K562 (cell line): ENCODE results near the gene CXCL5. TPM values are rescaled to one million over a fixed set of nuclear protein-coding genes. Genes with fewer than 3 reads are reported as not detected.

Experiments
- ATAC-seq: fragments of 200-7000 bp; cut with Tn5 transposase; 3 replicates; pipeline ENCODE4 v1.9.1; 2020; ENCODE audit warnings: moderate library complexity
- BruUV-seq: library from RNA; stranded (reverse); fragments of 400-500 nt; replicated peaks from 2 replicates; lab custom pipeline; 2021; lab: Mats Ljungman, UMichigan
- CTCF ChIA-PET: fragments of 300-600 bp; formaldehyde crosslinking; extraction: SDS; loops from one replicate; lab custom pipeline; 2021; ENCODE audit warnings: low intra/inter-chr PET ratio; lab: Yijun Ruan, JAX
- POLR2A ChIA-PET: fragments of 300-600, 350-650 bp; sonication (Branson Sonifier 250); formaldehyde crosslinking; extraction: SDS; loops from one replicate; lab custom pipeline; 2021; ENCODE audit warnings: antibody characterized with exemption, inconsistent platforms; lab: Yijun Ruan, JAX
- DNase-seq, 4 experiments: peaks; one replicate each; pipeline versions ENCODE4 v3.0.0 to v3.0.0-alpha.2; 2011 to 2018; ENCODE audit warnings: low spot score in 3 of 4, mixed read lengths in 3 of 4; ENCODE audit errors: extremely low read depth in 1 of 4
- FAIRE-seq: peaks from 2 replicates; lab custom pipeline; 2011; peaks lifted over from hg19 to GRCh38; lab: Jason Lieb, UNC
- H2AFZ ChIP-seq: 2 replicates; pipeline ENCODE4 v1.6.0; 2011; ENCODE audit warnings: low read depth, low read length, control low read depth, inconsistent platforms
- H3K27ac ChIP-seq: fragments of 200-600 bp; 3 replicates; pipeline ENCODE4 v1.8.0; 2011; ENCODE audit warnings: low read depth, mild to moderate bottlenecking, control low read depth, inconsistent platforms, low read length, moderate library complexity, mixed read lengths; ENCODE audit errors: extremely low read depth
- H3K27me3 ChIP-seq, 2 experiments: fragments of 300-600 bp in 1 of 2; 2 replicates in 1 of 2; 3 replicates in 1 of 2; pipeline versions ENCODE4 v1.6.0 to v1.8.0; 2011; ENCODE audit warnings: inconsistent platforms in 2 of 2, low read length in 2 of 2, mild to moderate bottlenecking in 1 of 2, mixed read lengths in 1 of 2, moderate library complexity in 1 of 2; ENCODE audit not compliant: control insufficient read depth in 2 of 2, insufficient read depth in 2 of 2
- H3K36me3 ChIP-seq: fragments of 300-600 bp; 3 replicates; pipeline ENCODE4 v1.8.0; 2011; ENCODE audit warnings: mild to moderate bottlenecking, low read length, inconsistent platforms; ENCODE audit not compliant: control insufficient read depth, insufficient read depth
- H3K4me1 ChIP-seq, 2 experiments: fragments of 200-600 bp in 1 of 2; replicated peaks in 1 of 2; 2 replicates in 1 of 2; 3 replicates in 1 of 2; pipeline versions ENCODE4 v1.5.1 to v1.8.0; 2011; ENCODE audit warnings: inconsistent platforms in 2 of 2, low read length in 2 of 2, mild to moderate bottlenecking in 1 of 2, mixed read lengths in 1 of 2, moderate library complexity in 1 of 2; ENCODE audit not compliant: control insufficient read depth in 2 of 2, insufficient read depth in 2 of 2
- H3K4me2 ChIP-seq: 2 replicates; pipeline ENCODE4 v1.6.1; 2011; ENCODE audit warnings: low read length, control low read depth, inconsistent platforms, mixed read lengths; ENCODE audit not compliant: insufficient read depth
- H3K4me3 ChIP-seq: fragments of 200-600 bp; sonication (generic), shearing (Covaris generic); 2 replicates; pipeline ENCODE4 v1.5.1; 2016; ENCODE audit warnings: control low read depth, inconsistent platforms
- H3K79me2 ChIP-seq: fragments of 200-600 bp; 3 replicates; pipeline ENCODE4 v1.8.0; 2011; ENCODE audit warnings: low read length, inconsistent platforms; ENCODE audit not compliant: control insufficient read depth, insufficient read depth
- H3K9ac ChIP-seq, 2 experiments: 2 replicates each; pipeline versions ENCODE4 v1.6.0 to v1.6.1; 2011; ENCODE audit warnings: low read depth in 2 of 2, low read length in 2 of 2, control low read depth in 1 of 2, inconsistent platforms in 1 of 2, mild to moderate bottlenecking in 1 of 2, mixed read lengths in 1 of 2; ENCODE audit not compliant: insufficient read depth in 1 of 2
- H3K9me1 ChIP-seq: one replicate; pipeline ENCODE4 v1.6.0; 2011; ENCODE audit warnings: inconsistent platforms, mild to moderate bottlenecking, low read length, moderate library complexity; ENCODE audit not compliant: control insufficient read depth, insufficient read depth
- H3K9me3 ChIP-seq: replicated peaks from 2 replicates; pipeline ENCODE4 v1.5.1; 2011; ENCODE audit warnings: low read depth, low read length, inconsistent platforms; ENCODE audit not compliant: control insufficient read depth, insufficient read depth
- H4K20me1 ChIP-seq: replicated peaks from 2 replicates; pipeline ENCODE4 v1.6.1; 2011; ENCODE audit warnings: low read length, inconsistent platforms, mixed read lengths; ENCODE audit not compliant: control insufficient read depth, insufficient read depth
- ETV5 ChIP-seq: sonication (generic); formaldehyde crosslinking; IDR thresholded peaks from 2 replicates; pipeline ENCODE4 v1.4.0; 2020; ENCODE audit warnings: low read depth, mild to moderate bottlenecking, missing genetic modification reagents
- KHSRP ChIP-seq: fragments of 450-650 bp; IDR thresholded peaks from 2 replicates; pipeline ENCODE4 v1.6.1; 2017
- MYBL2 ChIP-seq, 2 experiments: fragments of 450-650 bp in 1 of 2; sonication (generic) in 1 of 2; formaldehyde crosslinking in 1 of 2; IDR thresholded peaks; 2 replicates each; pipeline versions ENCODE4 v1.6.1 to v1.8.1; 2017 to 2022; ENCODE audit warnings: borderline replicate concordance in 1 of 2, inconsistent platforms in 1 of 2, low read depth in 1 of 2, mild to moderate bottlenecking in 1 of 2, missing genetic modification reagents in 1 of 2, moderate library complexity in 1 of 2
- PCBP2 ChIP-seq: fragments of 200-400 bp; formaldehyde crosslinking; IDR thresholded peaks from 2 replicates; pipeline ENCODE4 v1.6.1; 2018; ENCODE audit warnings: low read length, low read depth, mild to moderate bottlenecking, moderate library complexity; ENCODE audit not compliant: poor library complexity, severe bottlenecking
- POLR2H ChIP-seq: IDR thresholded peaks from 2 replicates; pipeline ENCODE4 v1.6.1; 2016; ENCODE audit warnings: missing genetic modification characterization, low read depth, mild to moderate bottlenecking, control low read depth, missing compliant biosample characterization, moderate library complexity
- PTRF ChIP-seq: fragments of 450-650 bp; IDR thresholded peaks from 2 replicates; pipeline ENCODE4 v1.6.1; 2016; ENCODE audit warnings: mild to moderate bottlenecking, missing genetic modification characterization, missing compliant biosample characterization
- TARDBP ChIP-seq: fragments of 450-650 bp; IDR thresholded peaks from 2 replicates; pipeline ENCODE4 v1.6.1; 2016
- TBP ChIP-seq: optimal IDR thresholded peaks from 2 replicates; pipeline ENCODE3; 2011; ENCODE audit warnings: low read depth, low read length, improper control_type of control experiment
- ZNF3 ChIP-seq: fragments of 250-450 bp; sonication (Bioruptor Pico); IDR thresholded peaks from 2 replicates; pipeline ENCODE4 v1.5.0; 2021; ENCODE audit warnings: mild to moderate bottlenecking, moderate library complexity
- ZNF324 ChIP-seq: fragments of 250-450 bp; sonication (Bioruptor Pico); IDR thresholded peaks from 2 replicates; pipeline ENCODE4 v1.4.0; 2020; ENCODE audit warnings: mild to moderate bottlenecking
- WGBS: fragments of 100-300 bp; shearing (Covaris generic); methylation state at CpG from one replicate; pipeline ENCODE4 v1.1.6; 2016; ENCODE audit warnings: low coverage, mixed read lengths; ENCODE audit not compliant: insufficient coverage; ENCODE audit errors: missing lambda C conversion rate; 5-methylcytosine and 5-hydroxymethylcytosine counted together
- in situ Hi-C: fragments of 300-500 bp; cut with MboI; formaldehyde crosslinking; loops from 4 replicates; pipeline ENCODE4 v1.15.0; 2018; ENCODE audit warnings: inconsistent platforms, mixed read lengths
- intact Hi-C: fragments of 100-400 bp; cut with micrococcal nuclease; formaldehyde crosslinking; loops from 2 replicates; pipeline ENCODE4 v1.14.2; 2022
- polyA plus RNA-seq, 8 experiments: library from polyadenylated mRNA; depleted of rRNA in 4 of 8; stranded (reverse) in 5 of 8; unstranded in 3 of 8; fragments of >200 nt; fragmentation: Nextera tagmentation in 2 of 8; fragmentation: Illumina TruSeq in 1 of 8; extraction: Ambion mirVana in 2 of 8; extraction: Trizol in 1 of 8; gene quantifications; 2 replicates each; pipeline versions ENCODE4 v1.2.1 to v1.2.3, GENCODE V29; 2011 to 2014; ENCODE audit warnings: inconsistent platforms in 1 of 8, missing spikeins in 1 of 8
- total RNA-seq, 7 experiments: library from RNA; depleted of rRNA in 6 of 7; stranded (reverse); fragments of >200 nt in 6 of 7; fragmentation: Illumina TruSeq in 2 of 7; extraction: Trizol in 2 of 7; gene quantifications; 2 replicates each; pipeline versions ENCODE4 v1.2.1 to v1.2.3, GENCODE V29; 2011 to 2021; ENCODE audit warnings: low replicate concordance in 1 of 7
- TF ChIP-seq, protein P1 (sequence below): fragments of 450-650 bp; formaldehyde crosslinking; IDR thresholded peaks from 2 replicates; pipeline ENCODE4 v1.4.0; 2020; ENCODE audit warnings: mild to moderate bottlenecking, moderate library complexity
- TF ChIP-seq, protein P2 (sequence below): fragments of 250-450 bp; sonication (Bioruptor Pico); IDR thresholded peaks from 2 replicates; pipeline ENCODE4 v1.4.0; 2020; ENCODE audit warnings: mild to moderate bottlenecking, moderate library complexity

Gene CXCL5
- total and polyA plus RNA-seq, 9 of the 15 experiments (the other 6 are each of a cell fraction or from before 2014, with no cell fraction given) = not detected

DNA sequence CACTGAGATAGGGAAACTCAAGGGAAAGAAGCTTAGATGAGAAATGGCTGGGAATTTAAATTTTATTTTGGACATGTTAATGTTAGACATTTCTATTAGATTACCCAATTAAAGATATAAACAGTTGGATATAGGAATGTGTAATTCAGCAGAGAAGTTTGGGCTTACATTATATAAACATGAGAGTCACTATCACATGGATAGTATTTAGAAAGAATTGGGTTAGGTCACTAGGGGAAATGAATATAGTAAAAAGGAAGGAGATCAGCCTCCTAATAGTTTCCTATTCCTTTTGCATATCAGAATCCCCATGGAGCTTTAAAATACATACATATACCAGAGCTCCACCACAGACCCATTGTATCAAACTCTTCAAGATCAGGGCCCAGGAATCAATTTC, 19.6 kb upstream of the CXCL5 start:
- Histone ChIP-seq H3K27me3 (no peaks in the 10 kb centered on the region), H3K9me3 (no peaks in the 10 kb centered on the region), H4K20me1 (no peaks in the 10 kb centered on the region), H3K9ac (no peak overlapping the region), H3K4me1 (no peaks in the 10 kb centered on the region; a peak in 1 of 5 replicates), H3K9me1 (no peaks in the 10 kb centered on the region), H3K36me3 (no peaks in the 10 kb centered on the region), H3K79me2 (no peaks in the 10 kb centered on the region), H3K4me2 (no peak overlapping the region), H3K4me3 (no peak overlapping the region), H3K27ac (no peak overlapping the region), H2AFZ (no peak overlapping the region)
- no TSS peak for BruUV-seq
- ChIA-PET POLR2A (no interaction called here), CTCF (no interaction called here)
- intact Hi-C loops = no loop called here
- ATAC-seq = no peak
- FAIRE-seq = no peak
- no peak for DNase-seq
- in situ Hi-C loops = no loop called here
- no peak for TF ChIP-seq PTRF (tag)
- TF ChIP-seq TARDBP = no peak
- no peak for TF ChIP-seq ZNF324 (CRISPR knock-in tag)

DNA sequence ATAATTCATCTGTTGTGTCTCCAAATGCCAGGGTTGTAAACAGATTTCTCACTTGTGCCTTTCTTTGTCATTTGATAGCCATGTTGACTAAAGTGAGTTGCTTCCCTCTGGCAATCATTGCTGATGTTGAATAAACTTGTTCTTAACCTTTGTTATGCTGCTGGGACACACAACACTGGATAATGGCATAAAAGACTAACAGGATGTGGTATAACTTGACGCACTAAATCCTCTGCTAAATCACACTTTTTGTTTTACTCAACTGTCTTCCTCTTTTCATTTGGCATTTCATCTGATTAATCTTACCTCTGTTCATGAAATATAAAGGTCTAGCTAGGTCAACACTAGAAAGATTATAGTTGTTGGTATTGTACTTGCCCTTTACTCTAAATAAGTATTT, 17.6 kb upstream of the CXCL5 start:
- no peak overlapping the region for H2AFZ ChIP-seq
- H3K27me3 ChIP-seq = no peaks in the 10 kb centered on the region
- H3K9me1 ChIP-seq = no peaks in the 10 kb centered on the region
- H3K36me3 ChIP-seq = no peaks in the 10 kb centered on the region
- no peak for ATAC-seq
- H3K9ac ChIP-seq = no peak overlapping the region
- intact Hi-C loops (no loop called here), in situ Hi-C loops (no loop called here)
- no TSS peak for BruUV-seq
- no peak overlapping the region for H3K4me2 ChIP-seq
- WGBS = 53% methylated on average over 1 of the region's 1 CpG
- H3K9me3 ChIP-seq = no peaks in the 10 kb centered on the region
- ChIA-PET CTCF (no interaction called here), POLR2A (interaction anchor here (0.9 to 1.1 kb wide), 2 partner anchors 9 to 23 kb away, joined by 3 to 4 read pairs; partner anchors contain the start of gene CXCL3)
- no peak for FAIRE-seq
- H3K79me2 ChIP-seq = no peaks in the 10 kb centered on the region
- no peaks in the 10 kb centered on the region for H4K20me1 ChIP-seq
- DNase-seq = no peak
- no peaks in the 10 kb centered on the region; a peak in 1 of 5 replicates for H3K4me1 ChIP-seq
- no peak overlapping the region for H3K4me3 ChIP-seq
- H3K27ac ChIP-seq = no peak overlapping the region
- no peak for TF ChIP-seq POLR2H (tag)
- no peak for TF ChIP-seq KHSRP
- no peak for TF ChIP-seq ZNF3 (CRISPR knock-in tag)
- no peak for TF ChIP-seq TBP
- no peak for TF ChIP-seq PCBP2
- TF ChIP-seq, protein P1, sequence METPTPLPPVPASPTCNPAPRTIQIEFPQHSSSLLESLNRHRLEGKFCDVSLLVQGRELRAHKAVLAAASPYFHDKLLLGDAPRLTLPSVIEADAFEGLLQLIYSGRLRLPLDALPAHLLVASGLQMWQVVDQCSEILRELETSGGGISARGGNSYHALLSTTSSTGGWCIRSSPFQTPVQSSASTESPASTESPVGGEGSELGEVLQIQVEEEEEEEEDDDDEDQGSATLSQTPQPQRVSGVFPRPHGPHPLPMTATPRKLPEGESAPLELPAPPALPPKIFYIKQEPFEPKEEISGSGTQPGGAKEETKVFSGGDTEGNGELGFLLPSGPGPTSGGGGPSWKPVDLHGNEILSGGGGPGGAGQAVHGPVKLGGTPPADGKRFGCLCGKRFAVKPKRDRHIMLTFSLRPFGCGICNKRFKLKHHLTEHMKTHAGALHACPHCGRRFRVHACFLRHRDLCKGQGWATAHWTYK (CRISPR knock-in tag) = no peak
- TF ChIP-seq MYBL2 (IDR thresholded peaks at IDR 0.05; ENCODE audit: low read depth) = no peak
- no peak for TF ChIP-seq MYBL2 (CRISPR knock-in tag; IDR thresholded peaks at IDR 0.05; ENCODE audit: borderline replicate concordance)
- no peak for TF ChIP-seq ETV5 (CRISPR knock-in tag)
- TF ChIP-seq, protein P2, sequence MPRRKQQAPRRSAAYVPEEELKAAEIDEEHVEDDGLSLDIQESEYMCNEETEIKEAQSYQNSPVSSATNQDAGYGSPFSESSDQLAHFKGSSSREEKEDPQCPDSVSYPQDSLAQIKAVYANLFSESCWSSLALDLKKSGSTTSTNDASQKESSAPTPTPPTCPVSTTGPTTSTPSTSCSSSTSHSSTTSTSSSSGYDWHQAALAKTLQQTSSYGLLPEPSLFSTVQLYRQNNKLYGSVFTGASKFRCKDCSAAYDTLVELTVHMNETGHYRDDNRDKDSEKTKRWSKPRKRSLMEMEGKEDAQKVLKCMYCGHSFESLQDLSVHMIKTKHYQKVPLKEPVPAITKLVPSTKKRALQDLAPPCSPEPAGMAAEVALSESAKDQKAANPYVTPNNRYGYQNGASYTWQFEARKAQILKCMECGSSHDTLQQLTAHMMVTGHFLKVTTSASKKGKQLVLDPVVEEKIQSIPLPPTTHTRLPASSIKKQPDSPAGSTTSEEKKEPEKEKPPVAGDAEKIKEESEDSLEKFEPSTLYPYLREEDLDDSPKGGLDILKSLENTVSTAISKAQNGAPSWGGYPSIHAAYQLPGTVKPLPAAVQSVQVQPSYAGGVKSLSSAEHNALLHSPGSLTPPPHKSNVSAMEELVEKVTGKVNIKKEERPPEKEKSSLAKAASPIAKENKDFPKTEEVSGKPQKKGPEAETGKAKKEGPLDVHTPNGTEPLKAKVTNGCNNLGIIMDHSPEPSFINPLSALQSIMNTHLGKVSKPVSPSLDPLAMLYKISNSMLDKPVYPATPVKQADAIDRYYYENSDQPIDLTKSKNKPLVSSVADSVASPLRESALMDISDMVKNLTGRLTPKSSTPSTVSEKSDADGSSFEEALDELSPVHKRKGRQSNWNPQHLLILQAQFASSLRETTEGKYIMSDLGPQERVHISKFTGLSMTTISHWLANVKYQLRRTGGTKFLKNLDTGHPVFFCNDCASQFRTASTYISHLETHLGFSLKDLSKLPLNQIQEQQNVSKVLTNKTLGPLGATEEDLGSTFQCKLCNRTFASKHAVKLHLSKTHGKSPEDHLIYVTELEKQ = no peak
